K562 (cell line): ENCODE data around the gene PCDH1. TPM values are rescaled to one million over a fixed set of nuclear protein-coding genes. Genes with fewer than 3 reads are reported as not detected.

Experiments used
- C11orf30 ChIP-seq: fragments of 450-650 bp; IDR thresholded peaks from 2 replicates; pipeline ENCODE4 v1.6.1; 2016; ENCODE audit warnings: low read depth, mild to moderate bottlenecking
- CEBPG ChIP-seq, 3 experiments: fragments of 200-800 bp in 1 of 3; sonication (Bioruptor generic) in 1 of 3; sonication (generic) in 1 of 3; formaldehyde crosslinking in 1 of 3; IDR thresholded peaks in 2 of 3; conservative IDR thresholded peaks in 1 of 3; 2 replicates each; pipeline versions ENCODE4 v1.6.1 to v1.8.0; 2016 to 2022; ENCODE audit warnings: missing compliant biosample characterization in 2 of 3, missing genetic modification characterization in 2 of 3, mild to moderate bottlenecking in 1 of 3, missing genetic modification reagents in 1 of 3
- ERF ChIP-seq: fragments of 450-650 bp; formaldehyde crosslinking; IDR thresholded peaks from 2 replicates; pipeline ENCODE4 v1.4.0; 2020; ENCODE audit warnings: mild to moderate bottlenecking, mixed read lengths
- FOXO4 ChIP-seq: fragments of 450-650 bp; formaldehyde crosslinking; IDR thresholded peaks from 2 replicates; pipeline ENCODE4 v1.4.0; 2020; ENCODE audit warnings: mild to moderate bottlenecking, moderate library complexity
- HMG20B ChIP-seq: fragments of 250-450 bp; sonication (Bioruptor Pico); IDR thresholded peaks from 2 replicates; pipeline ENCODE4 v1.5.0; 2021; ENCODE audit warnings: mild to moderate bottlenecking
- KLF13 ChIP-seq: fragments of 450-650 bp; IDR thresholded peaks from 2 replicates; pipeline ENCODE4 v1.6.1; 2016; ENCODE audit warnings: missing genetic modification characterization, low read depth, mild to moderate bottlenecking, missing compliant biosample characterization, moderate library complexity, borderline replicate concordance
- NFATC3 ChIP-seq: fragments of 450-650 bp; IDR thresholded peaks from 2 replicates; pipeline ENCODE4 v1.6.1; 2017; ENCODE audit warnings: mild to moderate bottlenecking
- NFE2 ChIP-seq: IDR thresholded peaks from 2 replicates; pipeline ENCODE4 v1.6.1; 2014; ENCODE audit warnings: antibody characterized with exemption, low read depth
- NONO ChIP-seq, 2 experiments: fragments of 200-400 bp in 1 of 2; fragments of 450-650 bp in 1 of 2; formaldehyde crosslinking in 1 of 2; IDR thresholded peaks; 2 replicates each; pipeline ENCODE4 v1.6.1; 2017; ENCODE audit warnings: low read depth in 2 of 2, mild to moderate bottlenecking in 2 of 2, moderate library complexity in 2 of 2, low read length in 1 of 2
- POLR2B ChIP-seq: fragments of 450-650 bp; IDR thresholded peaks from 2 replicates; pipeline ENCODE4 v1.6.1; 2018; ENCODE audit warnings: low read depth; ENCODE audit not compliant: partially characterized antibody
- PRPF4 ChIP-seq: fragments of 200-400 bp; formaldehyde crosslinking; IDR thresholded peaks from one replicate; pipeline ENCODE4 v1.6.1; 2017; ENCODE audit warnings: low read length, low read depth, mild to moderate bottlenecking; ENCODE audit not compliant: insufficient read depth, poor library complexity, severe bottlenecking
- RBM25 ChIP-seq: fragments of 200-400 bp; formaldehyde crosslinking; IDR thresholded peaks from 2 replicates; pipeline ENCODE4 v1.6.1; 2018; ENCODE audit warnings: low read length, low read depth, moderate library complexity; ENCODE audit not compliant: severe bottlenecking
- RBM34 ChIP-seq: fragments of 200-400 bp; formaldehyde crosslinking; IDR thresholded peaks from 2 replicates; pipeline ENCODE4 v1.6.1; 2018; ENCODE audit warnings: low read length, borderline replicate concordance; ENCODE audit not compliant: insufficient read depth
- SRSF1 ChIP-seq: fragments of 200-400 bp; formaldehyde crosslinking; IDR thresholded peaks from 2 replicates; pipeline ENCODE4 v1.6.1; 2017; ENCODE audit warnings: mild to moderate bottlenecking, low read depth, low read length, moderate library complexity
- TCF7 ChIP-seq: sonication (generic); IDR thresholded peaks from 2 replicates; pipeline ENCODE4 v1.6.1; 2016; ENCODE audit warnings: antibody characterized with exemption, borderline replicate concordance
- ZBED1 ChIP-seq: IDR thresholded peaks from 2 replicates; pipeline ENCODE4 v1.6.1; 2014
- ZFP91 ChIP-seq: sonication (generic); formaldehyde crosslinking; IDR thresholded peaks from 2 replicates; pipeline ENCODE4 v1.8.0; 2022; ENCODE audit warnings: mild to moderate bottlenecking, missing genetic modification reagents
- ZNF197 ChIP-seq: fragments of 200-800 bp; sonication (Bioruptor generic); IDR thresholded peaks from 2 replicates; pipeline ENCODE4 v1.6.1; 2016; ENCODE audit warnings: low read depth, missing genetic modification characterization, missing compliant biosample characterization
- ZNF699 ChIP-seq: fragments of 250-450 bp; sonication (Bioruptor Pico); IDR thresholded peaks from 2 replicates; pipeline ENCODE4 v1.8.0; 2021; ENCODE audit warnings: mild to moderate bottlenecking, moderate library complexity; ENCODE audit not compliant: insufficient replicate concordance
- ZNF785 ChIP-seq: fragments of 250-450 bp; sonication (Bioruptor Pico); IDR thresholded peaks from 2 replicates; pipeline ENCODE4 v1.4.0; 2020; ENCODE audit warnings: mild to moderate bottlenecking
- polyA plus RNA-seq, 8 experiments: library from polyadenylated mRNA; depleted of rRNA in 4 of 8; stranded (reverse) in 5 of 8; unstranded in 3 of 8; fragments of >200 nt; fragmentation: Nextera tagmentation in 2 of 8; fragmentation: Illumina TruSeq in 1 of 8; extraction: Ambion mirVana in 2 of 8; extraction: Trizol in 1 of 8; gene quantifications; 2 replicates each; pipeline versions ENCODE4 v1.2.1 to v1.2.3, GENCODE V29; 2011 to 2014; ENCODE audit warnings: inconsistent platforms in 1 of 8, missing spikeins in 1 of 8
- total RNA-seq, 7 experiments: library from RNA; depleted of rRNA in 6 of 7; stranded (reverse); fragments of >200 nt in 6 of 7; fragmentation: Illumina TruSeq in 2 of 7; extraction: Trizol in 2 of 7; gene quantifications; 2 replicates each; pipeline versions ENCODE4 v1.2.1 to v1.2.3, GENCODE V29; 2011 to 2021; ENCODE audit warnings: low replicate concordance in 1 of 7
- TF ChIP-seq, protein P1 (sequence below): fragments of 450-650 bp; IDR thresholded peaks from 2 replicates; pipeline ENCODE4 v1.6.1; 2016; ENCODE audit warnings: borderline replicate concordance
- TF ChIP-seq, protein P2 (sequence below): fragments of 450-650 bp; IDR thresholded peaks from 2 replicates; pipeline ENCODE4 v1.6.1; 2014; ENCODE audit warnings: low read depth, mild to moderate bottlenecking, moderate library complexity, borderline replicate concordance

Gene PCDH1
- total and polyA plus RNA-seq, 9 of the 15 experiments (the other 6 are each of a cell fraction or from before 2014, with no cell fraction given), result 0.11 to 3.6 (median 1.9) TPM; not detected in 1

DNA sequence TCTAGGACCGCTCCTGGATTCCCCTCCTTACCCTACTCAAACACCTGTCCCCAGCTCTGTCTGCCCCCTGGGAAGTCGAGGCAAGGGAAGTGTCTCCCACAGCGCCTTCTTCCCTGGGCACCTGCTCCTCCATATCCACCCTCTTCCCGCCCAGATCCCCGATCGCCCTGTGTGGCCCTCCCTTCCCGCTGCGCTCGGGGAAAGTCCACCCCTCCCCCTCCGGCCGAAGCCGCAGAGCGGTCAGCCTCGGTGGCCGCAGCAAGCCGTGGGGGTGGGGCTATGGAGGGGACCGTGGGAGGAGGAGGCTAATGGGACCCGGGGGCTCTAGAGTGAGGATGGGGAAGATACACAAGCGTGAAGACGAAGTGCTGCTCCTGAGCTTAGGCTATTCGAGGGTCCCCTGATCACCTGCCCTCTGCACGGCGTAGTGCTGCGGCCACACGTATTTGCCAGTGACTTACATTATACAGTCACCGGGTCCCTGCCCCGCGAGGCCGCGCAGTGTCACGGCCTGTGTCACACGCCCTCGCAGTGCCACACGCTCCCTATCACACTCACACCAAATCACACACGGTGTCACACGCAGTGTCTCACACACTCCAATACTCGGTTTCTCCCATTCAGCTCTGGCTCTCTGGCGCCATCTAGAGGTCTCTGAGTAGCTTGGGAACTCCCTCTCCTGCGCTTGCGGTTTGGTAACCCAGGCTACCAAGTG lies 658 bp upstream of the PCDH1 start (continued):
- TF ChIP-seq, protein P1, sequence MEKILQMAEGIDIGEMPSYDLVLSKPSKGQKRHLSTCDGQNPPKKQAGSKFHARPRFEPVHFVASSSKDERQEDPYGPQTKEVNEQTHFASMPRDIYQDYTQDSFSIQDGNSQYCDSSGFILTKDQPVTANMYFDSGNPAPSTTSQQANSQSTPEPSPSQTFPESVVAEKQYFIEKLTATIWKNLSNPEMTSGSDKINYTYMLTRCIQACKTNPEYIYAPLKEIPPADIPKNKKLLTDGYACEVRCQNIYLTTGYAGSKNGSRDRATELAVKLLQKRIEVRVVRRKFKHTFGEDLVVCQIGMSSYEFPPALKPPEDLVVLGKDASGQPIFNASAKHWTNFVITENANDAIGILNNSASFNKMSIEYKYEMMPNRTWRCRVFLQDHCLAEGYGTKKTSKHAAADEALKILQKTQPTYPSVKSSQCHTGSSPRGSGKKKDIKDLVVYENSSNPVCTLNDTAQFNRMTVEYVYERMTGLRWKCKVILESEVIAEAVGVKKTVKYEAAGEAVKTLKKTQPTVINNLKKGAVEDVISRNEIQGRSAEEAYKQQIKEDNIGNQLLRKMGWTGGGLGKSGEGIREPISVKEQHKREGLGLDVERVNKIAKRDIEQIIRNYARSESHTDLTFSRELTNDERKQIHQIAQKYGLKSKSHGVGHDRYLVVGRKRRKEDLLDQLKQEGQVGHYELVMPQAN, result no peak
- TF ChIP-seq, protein P2, sequence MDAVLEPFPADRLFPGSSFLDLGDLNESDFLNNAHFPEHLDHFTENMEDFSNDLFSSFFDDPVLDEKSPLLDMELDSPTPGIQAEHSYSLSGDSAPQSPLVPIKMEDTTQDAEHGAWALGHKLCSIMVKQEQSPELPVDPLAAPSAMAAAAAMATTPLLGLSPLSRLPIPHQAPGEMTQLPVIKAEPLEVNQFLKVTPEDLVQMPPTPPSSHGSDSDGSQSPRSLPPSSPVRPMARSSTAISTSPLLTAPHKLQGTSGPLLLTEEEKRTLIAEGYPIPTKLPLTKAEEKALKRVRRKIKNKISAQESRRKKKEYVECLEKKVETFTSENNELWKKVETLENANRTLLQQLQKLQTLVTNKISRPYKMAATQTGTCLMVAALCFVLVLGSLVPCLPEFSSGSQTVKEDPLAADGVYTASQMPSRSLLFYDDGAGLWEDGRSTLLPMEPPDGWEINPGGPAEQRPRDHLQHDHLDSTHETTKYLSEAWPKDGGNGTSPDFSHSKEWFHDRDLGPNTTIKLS, result no peak
- TF ChIP-seq TCF7, result no peak
- TF ChIP-seq KLF13 (tag), result no peak
- no peak for TF ChIP-seq ERF (CRISPR knock-in tag)
- TF ChIP-seq C11orf30, result no peak
- no peak for TF ChIP-seq ZNF699
- TF ChIP-seq ZFP91 (CRISPR knock-in tag), result no peak
- no peak for TF ChIP-seq NFE2
- no peak for TF ChIP-seq RBM34
- no peak for TF ChIP-seq ZNF197 (CRISPR knock-in tag)
- no peak for TF ChIP-seq HMG20B (CRISPR knock-in tag)
- TF ChIP-seq RBM25, result no peak
- TF ChIP-seq FOXO4 (CRISPR knock-in tag), result no peak
- no peak for TF ChIP-seq NFATC3
- TF ChIP-seq ZBED1, result no peak
- no peak for TF ChIP-seq PRPF4
- no peak for TF ChIP-seq ZNF785
- no peak for TF ChIP-seq NONO (IDR thresholded peaks at IDR 0.05; ENCODE audit: low read depth in 2 of 2, low read length in 1 of 2)
- no peak for TF ChIP-seq SRSF1
- TF ChIP-seq POLR2B, result no peak
- TF ChIP-seq CEBPG (CRISPR knock-in tag; IDR thresholded peaks at IDR 0.05), result no peak
- TF ChIP-seq CEBPG (tag; conservative IDR thresholded peaks at IDR 0.05 in 1 of 2, IDR thresholded peaks at IDR 0.05 in 1 of 2), result no peak
